Neural cell (in vitro differentiated cells): ENCODE results near the gene GNAS-AS1. TPM values are rescaled to one million over a fixed set of nuclear protein-coding genes. Genes with fewer than 3 reads are reported as not detected.

Source experiments
- H2AFZ ChIP-seq: fragments of 200-600, 300-800 bp; sonication (generic), shearing (Covaris generic); 2 replicates; pipeline ENCODE4 v1.6.0; 2014; ENCODE audit warnings: low read depth, mild to moderate bottlenecking, antibody characterized with exemption, low read length, moderate library complexity
- H3F3A ChIP-seq: fragments of 200-600 bp; shearing (Covaris generic); 2 replicates; pipeline ENCODE4 v1.6.1; 2016; ENCODE audit warnings: mild to moderate bottlenecking, moderate library complexity, mixed read lengths, antibody characterized with exemption, low read length; ENCODE audit not compliant: insufficient read depth, poor library complexity, severe bottlenecking
- H3K27ac ChIP-seq: fragments of 200-600, 300-800 bp; sonication (generic), shearing (Covaris generic); 2 replicates; pipeline ENCODE4 v1.5.1; 2014; ENCODE audit warnings: mild to moderate bottlenecking, low read length, moderate library complexity
- H3K27me3 ChIP-seq: fragments of 300-800, 200-600 bp; sonication (generic), shearing (Covaris generic); 2 replicates; pipeline ENCODE4 v1.6.0; 2014; ENCODE audit warnings: mild to moderate bottlenecking, low read depth, low read length, moderate library complexity; ENCODE audit not compliant: insufficient read depth
- H3K36me3 ChIP-seq: fragments of 300-800, 200-600 bp; sonication (generic), shearing (Covaris generic); 2 replicates; pipeline ENCODE4 v1.5.1; 2014; ENCODE audit warnings: mild to moderate bottlenecking, antibody characterized with exemption, low read length, moderate library complexity; ENCODE audit not compliant: insufficient read depth
- H3K4me2 ChIP-seq: fragments of 300-800, 200-600 bp; sonication (generic), shearing (Covaris generic); 2 replicates; pipeline ENCODE4 v1.6.0; 2014; ENCODE audit warnings: mild to moderate bottlenecking, low read length
- H3K4me3 ChIP-seq: fragments of 300-800, 200-600 bp; sonication (generic), shearing (Covaris generic); 2 replicates; pipeline ENCODE4 v1.5.1; 2014; ENCODE audit warnings: mild to moderate bottlenecking, low read length, moderate library complexity
- H3K79me2 ChIP-seq: fragments of 200-600 bp; shearing (Covaris generic); replicated peaks from 2 replicates; pipeline ENCODE4 v1.6.0; 2014; ENCODE audit warnings: mild to moderate bottlenecking, low read length, moderate library complexity; ENCODE audit not compliant: insufficient read depth
- H3K9ac ChIP-seq: fragments of 300-800, 200-600 bp; sonication (generic), shearing (Covaris generic); 2 replicates; pipeline ENCODE4 v1.6.1; 2016; ENCODE audit warnings: mild to moderate bottlenecking, low read length, mixed read lengths
- H3K9me2 ChIP-seq: fragments of 200-600 bp; shearing (Covaris generic); 2 replicates; pipeline ENCODE4 v1.6.1; 2016; ENCODE audit warnings: mild to moderate bottlenecking, low read length, mixed read lengths; ENCODE audit not compliant: insufficient read depth
- H3K9me3 ChIP-seq: fragments of 200-600, 300-800 bp; sonication (generic), shearing (Covaris generic); 2 replicates; pipeline ENCODE4 v1.6.1; 2016; ENCODE audit warnings: mild to moderate bottlenecking, mixed run types, low read length, moderate library complexity, mixed read lengths
- H4K20me1 ChIP-seq: fragments of 200-600 bp; shearing (Covaris generic); 2 replicates; pipeline ENCODE4 v1.6.1; 2016; ENCODE audit warnings: mild to moderate bottlenecking, mixed run types; ENCODE audit not compliant: insufficient read depth
- EP300 ChIP-seq: fragments of 450-650 bp; conservative IDR thresholded peaks from 2 replicates; pipeline ENCODE4 v1.6.1; 2014; ENCODE audit warnings: antibody characterized with exemption, mild to moderate bottlenecking, moderate library complexity; ENCODE audit not compliant: poor library complexity, severe bottlenecking
- EZH2 ChIP-seq: fragments of 200-600, 300-800 bp; shearing (Covaris generic), sonication (generic); IDR thresholded peaks from 2 replicates; pipeline ENCODE4 v1.6.1; 2014; ENCODE audit warnings: antibody characterized with exemption, low read length, borderline replicate concordance, mild to moderate bottlenecking; ENCODE audit not compliant: insufficient read depth, poor library complexity, severe bottlenecking
- MXI1 ChIP-seq: fragments of 450-650 bp; conservative IDR thresholded peaks from 2 replicates; pipeline ENCODE4 v1.6.1; 2014; ENCODE audit warnings: antibody characterized with exemption, mild to moderate bottlenecking; ENCODE audit not compliant: poor library complexity, severe bottlenecking
- POLR2AphosphoS5 ChIP-seq: IDR thresholded peaks from 2 replicates; pipeline ENCODE4 v1.6.1; 2012
- RAD21 ChIP-seq: fragments of 450-650 bp; conservative IDR thresholded peaks from 2 replicates; pipeline ENCODE4 v1.6.1; 2014; ENCODE audit warnings: antibody characterized with exemption, mild to moderate bottlenecking, moderate library complexity
- SMC3 ChIP-seq: fragments of 450-650 bp; conservative IDR thresholded peaks from 2 replicates; pipeline ENCODE4 v1.6.1; 2014; ENCODE audit warnings: antibody characterized with exemption, mild to moderate bottlenecking, moderate library complexity; ENCODE audit not compliant: poor library complexity
- TAF1 ChIP-seq: IDR thresholded peaks from 2 replicates; pipeline ENCODE4 v1.6.1; 2012; ENCODE audit warnings: low read depth
- polyA plus RNA-seq: library from polyadenylated mRNA; depleted of rRNA; stranded (reverse); fragments of >200 nt; gene quantifications from 2 replicates; pipeline ENCODE4 v1.2.3, GENCODE V29; 2014
- TF ChIP-seq, protein P1 (sequence below): fragments of 450-650 bp; IDR thresholded peaks from 2 replicates; pipeline ENCODE4 v1.5.1; 2014; ENCODE audit warnings: antibody characterized with exemption, mild to moderate bottlenecking, moderate library complexity; ENCODE audit not compliant: poor library complexity, severe bottlenecking
- TF ChIP-seq, protein P2 (sequence below): IDR thresholded peaks from 2 replicates; pipeline ENCODE4 v1.6.1; 2012; ENCODE audit warnings: borderline replicate concordance

Gene GNAS-AS1
- polyA plus RNA-seq, 1 donor from 2014 or later, result not detected

DNA sequence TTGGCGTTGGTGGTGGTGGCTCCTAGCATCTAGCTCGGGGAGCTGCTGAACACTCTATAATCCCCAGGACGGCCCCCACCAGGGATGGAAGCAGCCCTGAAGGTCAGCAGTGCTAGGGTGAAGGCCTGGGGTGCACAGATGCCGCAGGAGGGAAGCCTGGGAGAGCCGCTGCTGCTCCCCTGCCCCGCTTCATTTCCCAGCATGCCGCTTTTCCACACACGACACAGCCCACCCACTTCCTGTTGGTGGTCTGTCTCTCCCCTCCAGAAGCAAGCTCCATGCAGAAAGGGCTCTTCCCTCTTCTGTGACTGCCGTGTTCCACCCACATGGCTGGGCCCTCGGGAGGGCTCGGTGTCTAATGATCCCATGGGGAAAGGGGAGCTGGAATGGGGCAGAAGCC, 35.3 kb downstream of the GNAS-AS1 start:
- no peak for TF ChIP-seq RAD21
- TF ChIP-seq SMC3, result no peak
- TF ChIP-seq, protein P1, sequence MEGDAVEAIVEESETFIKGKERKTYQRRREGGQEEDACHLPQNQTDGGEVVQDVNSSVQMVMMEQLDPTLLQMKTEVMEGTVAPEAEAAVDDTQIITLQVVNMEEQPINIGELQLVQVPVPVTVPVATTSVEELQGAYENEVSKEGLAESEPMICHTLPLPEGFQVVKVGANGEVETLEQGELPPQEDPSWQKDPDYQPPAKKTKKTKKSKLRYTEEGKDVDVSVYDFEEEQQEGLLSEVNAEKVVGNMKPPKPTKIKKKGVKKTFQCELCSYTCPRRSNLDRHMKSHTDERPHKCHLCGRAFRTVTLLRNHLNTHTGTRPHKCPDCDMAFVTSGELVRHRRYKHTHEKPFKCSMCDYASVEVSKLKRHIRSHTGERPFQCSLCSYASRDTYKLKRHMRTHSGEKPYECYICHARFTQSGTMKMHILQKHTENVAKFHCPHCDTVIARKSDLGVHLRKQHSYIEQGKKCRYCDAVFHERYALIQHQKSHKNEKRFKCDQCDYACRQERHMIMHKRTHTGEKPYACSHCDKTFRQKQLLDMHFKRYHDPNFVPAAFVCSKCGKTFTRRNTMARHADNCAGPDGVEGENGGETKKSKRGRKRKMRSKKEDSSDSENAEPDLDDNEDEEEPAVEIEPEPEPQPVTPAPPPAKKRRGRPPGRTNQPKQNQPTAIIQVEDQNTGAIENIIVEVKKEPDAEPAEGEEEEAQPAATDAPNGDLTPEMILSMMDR, result no peak
- no peak for TF ChIP-seq EP300
- no peak for TF ChIP-seq EZH2
- TF ChIP-seq POLR2AphosphoS5, result no peak
- TF ChIP-seq, protein P2, sequence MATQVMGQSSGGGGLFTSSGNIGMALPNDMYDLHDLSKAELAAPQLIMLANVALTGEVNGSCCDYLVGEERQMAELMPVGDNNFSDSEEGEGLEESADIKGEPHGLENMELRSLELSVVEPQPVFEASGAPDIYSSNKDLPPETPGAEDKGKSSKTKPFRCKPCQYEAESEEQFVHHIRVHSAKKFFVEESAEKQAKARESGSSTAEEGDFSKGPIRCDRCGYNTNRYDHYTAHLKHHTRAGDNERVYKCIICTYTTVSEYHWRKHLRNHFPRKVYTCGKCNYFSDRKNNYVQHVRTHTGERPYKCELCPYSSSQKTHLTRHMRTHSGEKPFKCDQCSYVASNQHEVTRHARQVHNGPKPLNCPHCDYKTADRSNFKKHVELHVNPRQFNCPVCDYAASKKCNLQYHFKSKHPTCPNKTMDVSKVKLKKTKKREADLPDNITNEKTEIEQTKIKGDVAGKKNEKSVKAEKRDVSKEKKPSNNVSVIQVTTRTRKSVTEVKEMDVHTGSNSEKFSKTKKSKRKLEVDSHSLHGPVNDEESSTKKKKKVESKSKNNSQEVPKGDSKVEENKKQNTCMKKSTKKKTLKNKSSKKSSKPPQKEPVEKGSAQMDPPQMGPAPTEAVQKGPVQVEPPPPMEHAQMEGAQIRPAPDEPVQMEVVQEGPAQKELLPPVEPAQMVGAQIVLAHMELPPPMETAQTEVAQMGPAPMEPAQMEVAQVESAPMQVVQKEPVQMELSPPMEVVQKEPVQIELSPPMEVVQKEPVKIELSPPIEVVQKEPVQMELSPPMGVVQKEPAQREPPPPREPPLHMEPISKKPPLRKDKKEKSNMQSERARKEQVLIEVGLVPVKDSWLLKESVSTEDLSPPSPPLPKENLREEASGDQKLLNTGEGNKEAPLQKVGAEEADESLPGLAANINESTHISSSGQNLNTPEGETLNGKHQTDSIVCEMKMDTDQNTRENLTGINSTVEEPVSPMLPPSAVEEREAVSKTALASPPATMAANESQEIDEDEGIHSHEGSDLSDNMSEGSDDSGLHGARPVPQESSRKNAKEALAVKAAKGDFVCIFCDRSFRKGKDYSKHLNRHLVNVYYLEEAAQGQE, result no peak
- no peak for TF ChIP-seq MXI1
- TF ChIP-seq TAF1, result no peak
- H4K20me1 ChIP-seq, result no peaks in the 10 kb centered on the region
- no peak overlapping the region for H3K9ac ChIP-seq
- H3K36me3 ChIP-seq, result no peaks in the 10 kb centered on the region
- no peaks in the 10 kb centered on the region for H3K9me2 ChIP-seq
- H3K9me3 ChIP-seq, result no peaks in the 10 kb centered on the region
- H3K79me2 ChIP-seq, result no peaks in the 10 kb centered on the region
- no peak overlapping the region for H3K4me2 ChIP-seq
- no peak overlapping the region for H2AFZ ChIP-seq
- no peaks in the 10 kb centered on the region for H3F3A ChIP-seq
- H3K4me3 ChIP-seq, result no peak overlapping the region
- no peak overlapping the region for H3K27ac ChIP-seq
- H3K27me3 ChIP-seq, result no peaks in the 10 kb centered on the region

DNA sequence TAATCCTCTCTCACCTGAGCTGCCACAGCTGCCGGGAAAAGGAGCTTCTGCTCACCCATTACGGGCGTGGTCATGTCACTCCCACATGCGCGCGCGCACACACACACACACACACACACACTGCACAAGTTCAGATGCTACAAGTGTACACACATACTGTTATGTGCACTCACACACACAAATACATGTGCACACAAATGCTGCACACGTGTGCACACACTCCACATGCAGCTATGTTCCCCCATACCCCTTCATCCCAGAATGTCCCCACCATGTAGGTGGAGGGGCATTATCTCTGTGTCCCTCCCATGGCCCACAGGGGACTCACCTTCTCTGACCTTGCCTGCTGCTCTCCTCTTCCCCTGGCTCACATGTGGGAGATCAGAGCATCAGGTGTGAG, 37.3 kb downstream of the GNAS-AS1 start:
- H3K27ac ChIP-seq, result no peak overlapping the region
- no peaks in the 10 kb centered on the region for H3K79me2 ChIP-seq
- no peaks in the 10 kb centered on the region for H3K36me3 ChIP-seq
- TF ChIP-seq TAF1, result no peak
- no peak for TF ChIP-seq RAD21
- TF ChIP-seq MXI1, result no peak
- no peak for TF ChIP-seq EP300
- TF ChIP-seq, protein P1, result no peak
- TF ChIP-seq SMC3, result no peak
- no peak for TF ChIP-seq EZH2
- TF ChIP-seq POLR2AphosphoS5, result no peak
- TF ChIP-seq, protein P2, result no peak
- H3K4me2 ChIP-seq, result no peak overlapping the region
- H3K4me3 ChIP-seq, result no peak overlapping the region
- H3K27me3 ChIP-seq, result no peaks in the 10 kb centered on the region
- no peaks in the 10 kb centered on the region for H4K20me1 ChIP-seq
- H3K9me2 ChIP-seq, result no peaks in the 10 kb centered on the region
- no peak overlapping the region for H2AFZ ChIP-seq
- H3F3A ChIP-seq, result no peaks in the 10 kb centered on the region
- H3K9me3 ChIP-seq, result no peaks in the 10 kb centered on the region
- no peak overlapping the region for H3K9ac ChIP-seq
